ENCODE results near the gene IL12B. TPM values are rescaled to one million over a fixed set of nuclear protein-coding genes. Genes with fewer than 3 reads are reported as not detected.
"Not testable (repeated sequence)": the region's sequence is repeated elsewhere in the genome, so short reads cannot be mapped to it uniquely, and the experiment has no call there.

The IL12B gene
- total RNA-seq, 1 donor from 2014 or later: 0.73 TPM

- H3K4me3 Mint-ChIP-seq: no peak overlapping the region
- DNase-seq (no peak), ATAC-seq (ENCODE audit: low read depth) (no peak)
- no peak for TF ChIP-seq CTCF (IDR thresholded peaks at IDR 0.05)
- H3K9me3 Mint-ChIP-seq: peaks cover 5% of the 10 kb centered on the region
- intact Hi-C loops (cut with micrococcal nuclease): no loop called here
- POLR2A ChIA-PET: no interaction called here
- no peak overlapping the region for H3K27ac Mint-ChIP-seq
- H3K27me3 Mint-ChIP-seq: no peaks in the 10 kb centered on the region
- peaks cover 15% of the 10 kb centered on the region for H3K4me1 Mint-ChIP-seq
- H3K36me3 Mint-ChIP-seq (ENCODE audit: low read depth): peaks cover 72% of the 10 kb centered on the region
- CTCF ChIA-PET: no interaction called here
These were observed 60.6 kb downstream of the IL12B start for GRCh38 chr5:159269723-159270122.

- H3K36me3 Mint-ChIP-seq (ENCODE audit: low read depth): peaks cover 59% of the 10 kb centered on the region
- ChIA-PET POLR2A (interaction anchor here (0.6 kb wide), 1 partner anchor 22 kb away, joined by 3 read pairs; no protein-coding TSS in a partner anchor), CTCF (interaction anchor here (0.7 kb wide), 1 partner anchor 110 kb away, joined by 4 read pairs; no protein-coding TSS in a partner anchor)
- ATAC-seq (ENCODE audit: low read depth); H3K9me3 Mint-ChIP-seq; H3K27ac Mint-ChIP-seq; H3K4me3 Mint-ChIP-seq; intact Hi-C loops (cut with micrococcal nuclease); H3K27me3 Mint-ChIP-seq; DNase-seq: not testable (repeated sequence)
- H3K4me1 Mint-ChIP-seq: peaks cover 37% of the 10 kb centered on the region
These were observed 63.5 kb downstream of the IL12B start for GRCh38 chr5:159266764-159267163.

Other genes with a start within 250 kb of the IL12B start
- 195 and 247 TPM in 2 replicates for gene EBF1, start 230.6 kb downstream of the IL12B start, total RNA-seq
- gene RNF145, start 120.9 kb downstream of the IL12B start, total RNA-seq: 66.1 and 79.1 TPM in 2 replicates
- 40.3 and 44.8 TPM in 2 replicates for gene UBLCP1, start 67.2 kb downstream of the IL12B start, total RNA-seq

Data from activated B cell treated with CpG ODN at 0.5 μM for 24 hours (primary cell).